ENCODE results near the gene SLC12A4.

- TF ChIP-seq CTCF (IDR thresholded peaks at IDR 0.05): no peak
- no peak for TF ChIP-seq POLR2AphosphoS5 (IDR thresholded peaks at IDR 0.05)
These were observed 33.9 kb downstream of the SLC12A4 start for GRCh38 chr16:67934306-67935100.

Measured in transverse colon (tissue), 4 donors.